ENCODE data around the gene SPEM3. TPM values are rescaled to one million over a fixed set of nuclear protein-coding genes. Genes with fewer than 3 reads are reported as not detected.

The SPEM3 gene
- total RNA-seq, 1 donor from 2014 or later, result not detected

DNA sequence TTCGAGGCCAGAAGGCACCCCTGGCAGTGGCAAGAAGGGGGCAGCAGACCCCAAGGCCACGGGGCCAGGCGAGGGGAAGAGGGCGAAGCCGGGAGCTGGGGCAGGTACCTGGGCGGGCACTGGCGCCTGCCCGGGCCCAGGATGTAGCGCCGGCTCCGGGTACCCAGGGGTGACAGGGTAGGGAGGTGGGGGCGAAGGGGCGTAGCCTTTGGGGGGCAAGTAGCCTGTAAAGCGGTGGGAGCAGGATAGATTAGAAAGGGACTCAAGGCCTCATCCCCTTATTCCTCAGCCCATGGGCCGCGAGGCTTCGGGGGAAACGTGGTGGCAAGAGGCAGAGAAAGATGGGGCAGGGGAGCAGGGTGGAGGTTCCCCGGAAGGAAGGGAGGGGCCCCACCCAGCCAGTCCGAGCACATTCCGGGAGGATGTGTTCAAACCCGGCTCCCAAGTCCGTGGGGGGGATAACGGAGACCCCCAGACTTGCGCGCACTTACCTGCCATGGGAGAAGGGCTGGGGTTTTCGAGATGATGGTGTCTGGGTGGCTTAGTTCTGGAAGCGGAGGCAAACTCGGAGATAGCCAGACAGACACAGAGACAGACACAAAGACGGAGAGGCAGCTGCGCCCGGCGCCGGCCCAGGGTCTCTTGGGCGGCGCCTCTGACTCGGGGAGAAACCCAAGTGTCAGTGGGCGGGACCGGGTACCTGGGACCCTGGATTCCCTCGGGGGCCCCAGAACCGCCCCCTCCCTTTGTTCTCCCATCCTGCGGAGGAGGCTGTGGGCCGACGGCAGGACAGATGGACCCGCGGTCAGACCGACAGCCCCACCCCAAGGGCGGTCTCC lies 34.8 kb upstream of the SPEM3 start:
- Mint-ChIP-seq H3K27ac (peak overlapping the region; percentile 90), H3K27me3 (no peaks in the 10 kb centered on the region), H3K36me3 (ENCODE audit: low read depth) (peaks cover 23% of the 10 kb centered on the region), H3K9me3 (no peaks in the 10 kb centered on the region), H3K4me1 (peaks cover 28% of the 10 kb centered on the region), H3K4me3 (peak overlapping the region; percentile 96)
- DNase-seq, result peak; percentile 84
- intact Hi-C loops (cut with micrococcal nuclease), result loop anchor here (1.0 to 2.0 kb wide), 4 partner anchors 10 to 91 kb away; partner anchors contain the start of genes POLR2A, TMEM102 and TMEM256

- Mint-ChIP-seq H3K27ac (peak within 1 kb of the TSS; percentile 95), H3K36me3 (ENCODE audit: low read depth) (peaks cover 15% of the 10 kb centered on the region), H3K4me3 (peak within 1 kb of the TSS; percentile 96), H3K27me3 (no peaks in the 10 kb centered on the region), H3K4me1 (peaks cover 28% of the 10 kb centered on the region), H3K9me3 (no peaks in the 10 kb centered on the region)
- intact Hi-C loops (cut with micrococcal nuclease), result loop anchor here (1.0 to 2.0 kb wide), 4 partner anchors 10 to 90 kb away; partner anchors contain the start of genes POLR2A, TMEM102 and TMEM256
- DNase-seq, result peak; percentile 97
Measured at GRCh38 chr17:7394452-7395191, 34.0 kb upstream of the SPEM3 start, which contains the start of gene PLSCR3. Gene PLSCR3 (minus strand): TSS chr17:7394525. CDS start chr17:7394110, 415 bp downstream.

- intact Hi-C loops (cut with micrococcal nuclease), result no loop called here
- H3K9me3 Mint-ChIP-seq, result no peaks in the 10 kb centered on the region
- no peak for DNase-seq
Measured at GRCh38 chr17:7396147-7396546, 32.5 kb upstream of the SPEM3 start.

GRCh38 chr17:7398612-7399011 lies 30.0 kb upstream of the SPEM3 start:
- no peaks in the 10 kb centered on the region for H3K9me3 Mint-ChIP-seq
- DNase-seq, result no peak
- H3K27me3 Mint-ChIP-seq, result no peaks in the 10 kb centered on the region
- intact Hi-C loops (cut with micrococcal nuclease), result no loop called here
- no peak overlapping the region for H3K27ac Mint-ChIP-seq
- H3K36me3 Mint-ChIP-seq (ENCODE audit: low read depth), result peaks cover 4% of the 10 kb centered on the region
- H3K4me3 Mint-ChIP-seq, result no peak overlapping the region
- H3K4me1 Mint-ChIP-seq, result peaks cover 19% of the 10 kb centered on the region

More at GRCh38 chr17:7396147-7396546, 32.5 kb upstream of the SPEM3 start:
- Mint-ChIP-seq H3K27ac (no peak overlapping the region), H3K36me3 (ENCODE audit: low read depth) (peaks cover 7% of the 10 kb centered on the region), H3K27me3 (no peaks in the 10 kb centered on the region), H3K4me3 (peak overlapping the region; percentile 31), H3K4me1 (peaks cover 24% of the 10 kb centered on the region)

DNA sequence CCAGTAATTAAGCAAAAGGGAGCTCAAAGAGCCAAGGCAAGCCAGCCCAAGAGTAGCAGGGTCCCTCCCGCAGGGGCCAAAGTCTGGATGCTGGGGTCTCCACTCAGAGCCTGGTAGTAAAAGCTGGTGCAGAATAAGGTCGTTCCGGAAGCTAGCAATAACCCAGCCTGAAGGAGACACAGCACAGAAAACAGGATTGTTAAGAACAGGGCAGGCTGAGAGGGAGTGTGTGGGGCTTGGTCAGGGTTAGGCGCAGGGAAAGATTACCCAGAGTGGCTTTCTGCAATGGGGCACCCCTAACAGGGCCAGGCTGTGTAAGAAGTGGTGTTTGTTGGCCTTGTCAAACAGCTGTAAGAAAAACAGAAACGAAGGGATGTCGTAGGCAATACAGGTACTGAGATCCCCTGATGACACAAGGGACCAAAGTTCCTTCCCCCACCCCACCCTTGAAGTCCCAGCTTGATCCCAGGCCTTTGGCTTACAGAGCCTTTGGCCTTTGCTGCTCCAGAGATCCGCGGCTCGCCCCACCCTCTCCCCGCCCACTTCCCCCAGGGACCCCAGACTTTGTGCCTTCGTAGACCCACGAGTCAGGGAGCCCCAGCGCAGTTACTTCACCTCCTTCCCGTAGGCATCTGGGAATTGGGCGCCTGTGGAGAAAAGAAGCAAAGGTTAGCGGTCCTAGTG lies 25.5 kb upstream of the SPEM3 start:
- Mint-ChIP-seq H3K4me3 (peak overlapping the region; percentile 96), H3K9me3 (no peaks in the 10 kb centered on the region), H3K27me3 (peaks cover 20% of the 10 kb centered on the region), H3K36me3 (ENCODE audit: low read depth) (no peaks in the 10 kb centered on the region), H3K4me1 (peaks cover 21% of the 10 kb centered on the region), H3K27ac (peak overlapping the region; percentile 52)
- intact Hi-C loops (cut with micrococcal nuclease), result no loop called here
- DNase-seq, result peak; percentile 69

GRCh38 chr17:7403727-7403976 lies 25.0 kb upstream of the SPEM3 start:
- peaks cover 20% of the 10 kb centered on the region for H3K27me3 Mint-ChIP-seq
- intact Hi-C loops (cut with micrococcal nuclease), result no loop called here
- no peaks in the 10 kb centered on the region for H3K9me3 Mint-ChIP-seq
- peaks cover 21% of the 10 kb centered on the region for H3K4me1 Mint-ChIP-seq
- peak overlapping the region; percentile 96 for H3K27ac Mint-ChIP-seq
- peak overlapping the region; percentile 96 for H3K4me3 Mint-ChIP-seq
- no peaks in the 10 kb centered on the region for H3K36me3 Mint-ChIP-seq (ENCODE audit: low read depth)
- DNase-seq, result no peak

GRCh38 chr17:7403977-7404736 lies 24.5 kb upstream of the SPEM3 start, which contains the start of gene TMEM256:
Gene TMEM256 (minus strand): TSS chr17:7404097. CDS start chr17:7404084, 13 bp downstream.
- Mint-ChIP-seq H3K4me3 (peak within 1 kb of the TSS; percentile 96), H3K27me3 (peaks cover 23% of the 10 kb centered on the region), H3K36me3 (ENCODE audit: low read depth) (peaks cover 2% of the 10 kb centered on the region), H3K27ac (peak within 1 kb of the TSS; percentile 96), H3K9me3 (no peaks in the 10 kb centered on the region), H3K4me1 (peaks cover 21% of the 10 kb centered on the region)
- DNase-seq, result peak; percentile 98
- intact Hi-C loops (cut with micrococcal nuclease), result loop anchor here (1.0 to 2.0 kb wide), 6 partner anchors 10 to 282 kb away; partner anchors contain the start of genes KCTD11, PLSCR3 and TMEM102

DNA sequence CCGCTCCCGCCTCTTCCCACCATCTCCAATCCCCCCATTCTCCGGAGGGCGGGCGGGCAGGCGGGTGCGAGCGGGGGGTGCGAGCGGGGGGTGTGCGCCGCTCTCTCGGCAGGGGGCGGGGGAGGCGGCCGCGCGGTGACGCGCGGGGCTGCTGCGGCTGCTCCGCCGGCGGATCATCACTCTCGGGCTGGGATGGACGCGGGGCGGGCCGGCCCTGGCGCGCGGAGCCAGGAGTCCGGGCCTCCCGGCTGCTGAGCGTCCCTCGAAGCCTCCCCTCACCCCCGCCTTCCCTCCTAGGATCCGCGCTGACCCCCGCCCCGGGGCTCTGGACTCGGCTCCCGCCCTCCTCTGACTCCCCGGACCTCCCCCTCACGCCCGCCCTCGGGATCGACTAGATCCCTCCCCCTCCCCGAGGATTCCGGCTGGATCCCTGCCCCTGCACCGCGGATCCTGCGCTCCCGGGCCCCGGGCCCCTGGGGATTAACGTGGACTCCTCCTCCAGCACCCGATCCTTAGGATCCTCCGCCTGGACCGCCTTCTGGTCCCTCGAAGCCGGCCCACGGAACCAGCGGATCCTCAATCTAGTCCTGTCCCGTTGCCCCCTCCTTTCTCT lies 23.8 kb upstream of the SPEM3 start:
- intact Hi-C loops (cut with micrococcal nuclease), result loop anchor here (1.0 to 2.0 kb wide), 6 partner anchors 11 to 281 kb away; partner anchors contain the start of genes KCTD11, PLSCR3 and TMEM102
- peak; percentile 88 for DNase-seq
- Mint-ChIP-seq H3K4me3 (peak overlapping the region; percentile 96), H3K27me3 (peaks cover 28% of the 10 kb centered on the region), H3K9me3 (no peaks in the 10 kb centered on the region), H3K4me1 (peaks cover 21% of the 10 kb centered on the region), H3K27ac (peak overlapping the region; percentile 96), H3K36me3 (ENCODE audit: low read depth) (peaks cover 2% of the 10 kb centered on the region)

DNA sequence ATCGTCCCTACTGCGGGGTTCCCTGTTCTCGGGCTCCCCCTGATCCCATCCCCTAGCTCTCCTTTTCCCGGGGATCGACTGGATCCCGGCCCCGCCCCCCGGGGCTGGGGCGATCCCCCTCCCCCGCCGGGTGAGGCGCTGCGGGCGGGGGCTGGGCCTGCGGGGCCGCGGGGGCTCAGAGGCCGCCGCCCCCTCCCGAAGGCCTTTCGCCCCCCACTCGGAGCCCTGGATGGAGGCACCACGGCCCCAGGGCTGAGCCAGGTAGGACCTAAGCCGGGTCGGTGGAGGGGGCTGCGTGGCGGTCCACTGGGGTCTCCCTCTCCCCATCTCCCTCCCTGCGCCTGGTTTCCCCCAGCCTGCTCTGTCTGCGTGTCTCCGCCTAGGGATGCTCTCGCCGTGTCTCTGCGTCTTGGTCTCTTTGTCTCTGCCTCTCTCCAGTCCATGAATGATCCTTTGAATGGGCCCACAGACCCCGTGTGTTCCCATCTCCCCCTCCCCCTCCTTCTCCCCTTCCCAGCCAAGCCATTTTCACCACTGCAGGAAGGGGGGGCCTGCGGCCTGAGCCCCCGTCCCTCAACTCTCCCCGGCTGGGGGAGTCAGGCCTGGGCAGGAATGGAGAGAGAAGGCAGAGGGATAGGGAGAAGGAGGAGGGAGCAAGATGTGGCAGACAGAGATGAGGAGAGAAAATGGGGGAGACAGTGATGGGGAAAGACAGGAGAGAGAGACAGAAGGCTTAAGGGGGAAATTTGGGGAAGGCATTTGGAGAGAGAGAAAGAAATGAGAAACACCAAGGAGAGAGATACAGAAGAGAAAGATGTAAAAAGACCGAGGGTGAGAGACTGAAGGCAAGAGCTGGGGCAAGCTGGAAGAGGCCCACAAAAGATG lies 23.1 kb upstream of the SPEM3 start:
- Mint-ChIP-seq H3K27me3 (peaks cover 32% of the 10 kb centered on the region), H3K36me3 (ENCODE audit: low read depth) (peaks cover 2% of the 10 kb centered on the region), H3K4me3 (peak overlapping the region; percentile 83), H3K9me3 (no peaks in the 10 kb centered on the region), H3K27ac (peak overlapping the region; percentile 64), H3K4me1 (peaks cover 21% of the 10 kb centered on the region)
- intact Hi-C loops (cut with micrococcal nuclease), result loop anchor here (2.0 kb wide), 1 partner anchor 53 kb away; the partner anchor contains the start of gene KCTD11
- DNase-seq, result no peak

DNA sequence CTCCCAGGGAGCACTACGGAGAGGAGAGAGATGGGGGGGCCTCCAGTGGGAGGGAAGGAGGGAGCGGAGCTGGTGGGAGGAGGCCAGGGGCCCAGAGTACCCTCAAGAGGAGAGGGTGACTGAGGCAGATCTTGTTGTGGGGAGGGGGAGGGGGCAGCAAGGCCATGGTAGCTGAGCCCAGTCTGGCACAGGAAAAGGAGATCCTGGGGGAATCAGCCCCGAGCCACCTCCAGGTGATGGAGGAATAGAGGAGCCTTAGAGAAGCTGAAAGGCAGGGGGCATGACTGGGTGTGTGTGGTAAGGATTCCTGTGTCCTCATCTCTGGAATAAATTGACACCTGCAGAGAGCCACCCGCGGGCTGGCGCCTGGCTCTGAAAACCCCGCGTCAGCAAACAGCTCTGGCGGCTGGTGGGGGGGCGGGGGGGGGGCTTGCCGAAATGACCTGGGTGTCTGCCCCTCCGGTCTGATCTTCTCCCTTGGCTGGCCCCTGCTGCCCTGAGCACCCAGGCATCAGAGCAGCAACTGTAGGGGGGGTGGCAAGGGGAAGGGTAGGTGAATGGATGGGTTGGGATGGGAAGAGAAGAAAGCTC lies 22.3 kb upstream of the SPEM3 start:
- no peak overlapping the region for H3K27ac Mint-ChIP-seq

DNA sequence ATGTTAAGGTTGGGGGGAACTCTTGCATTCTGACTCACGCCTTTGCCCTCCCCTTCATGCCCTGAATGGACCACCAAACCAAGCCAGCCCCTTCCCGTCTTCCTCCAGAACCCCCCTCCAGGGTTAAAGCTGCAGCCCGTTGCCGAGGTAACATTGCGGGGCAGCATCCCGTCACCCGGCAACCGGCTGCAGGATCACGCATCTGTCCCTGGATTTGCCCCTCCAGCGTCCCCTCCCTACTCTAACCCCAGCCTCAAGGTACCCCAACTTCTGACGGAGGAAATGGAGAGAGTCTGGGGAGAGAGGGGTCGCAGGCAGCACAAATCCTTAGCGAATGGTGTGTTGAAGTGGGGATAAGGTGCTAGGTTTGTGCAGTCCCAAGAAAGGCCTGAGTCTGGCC lies 21.6 kb upstream of the SPEM3 start:
- H3K36me3 Mint-ChIP-seq (ENCODE audit: low read depth), result peaks cover 2% of the 10 kb centered on the region
- peak overlapping the region; percentile 45 for H3K4me3 Mint-ChIP-seq
- no peak for DNase-seq
- no peaks in the 10 kb centered on the region for H3K9me3 Mint-ChIP-seq
- H3K27ac Mint-ChIP-seq, result no peak overlapping the region
- intact Hi-C loops (cut with micrococcal nuclease), result no loop called here
- H3K27me3 Mint-ChIP-seq, result peaks cover 32% of the 10 kb centered on the region
- H3K4me1 Mint-ChIP-seq, result peaks cover 18% of the 10 kb centered on the region

More for the DNA sequence above, 22.3 kb upstream of the SPEM3 start:
- Mint-ChIP-seq H3K9me3 (no peaks in the 10 kb centered on the region), H3K27me3 (peaks cover 32% of the 10 kb centered on the region), H3K4me3 (peak overlapping the region; percentile 74), H3K4me1 (peaks cover 21% of the 10 kb centered on the region), H3K36me3 (ENCODE audit: low read depth) (peaks cover 2% of the 10 kb centered on the region)
- intact Hi-C loops (cut with micrococcal nuclease), result no loop called here
- DNase-seq, result no peak
